Hypothalamus (tissue), 51 donors: ENCODE data around the gene MALAT1.
A peak's percentile ranks its signal among the peaks of the same experiment; 100 is the strongest.
"Not testable (repeated sequence)": the region's sequence is repeated elsewhere in the genome, so short reads cannot be mapped to it uniquely, and the experiment has no call there.

Experiments
- DNase-seq, 51 donors: peaks; one replicate each; lab custom pipeline; 2025; lab: John Stamatoyannopoulos, UW

Gene MALAT1

GRCh38 chr11:65498977-65499712 lies at the start of gene MALAT1:
TSS of gene MALAT1 (plus strand) at chr11:65499045.
- DNase-seq = peak in 50 of 51 donors; percentile 43 to 95 (median 87)

- not testable (repeated sequence) for DNase-seq
Observed at GRCh38 chr11:65451301-65451700, 47.5 kb upstream of the MALAT1 start.

GRCh38 chr11:65452259-65452658 lies 46.6 kb upstream of the MALAT1 start:
- DNase-seq = not testable (repeated sequence)

- no peak for DNase-seq
Observed at GRCh38 chr11:65452806-65453490, 45.9 kb upstream of the MALAT1 start.

GRCh38 chr11:65454311-65454695 lies 44.5 kb upstream of the MALAT1 start:
- DNase-seq = no peak

GRCh38 chr11:65454696-65455456 lies 44.0 kb upstream of the MALAT1 start:
- DNase-seq = peak in 47 of 51 donors; percentile 46 to 91 (median 79)

GRCh38 chr11:65456418-65456817 lies 42.4 kb upstream of the MALAT1 start:
- no peak for DNase-seq

- DNase-seq = no peak
Observed at GRCh38 chr11:65459552-65459951, 39.3 kb upstream of the MALAT1 start.

GRCh38 chr11:65465471-65465870 lies 33.4 kb upstream of the MALAT1 start:
- not testable (repeated sequence) for DNase-seq

GRCh38 chr11:65467306-65467705 lies 31.5 kb upstream of the MALAT1 start:
- not testable (repeated sequence) for DNase-seq

- DNase-seq = peak in 7 of 51 donors; percentile 14 to 45 (median 27)
Observed at GRCh38 chr11:65468874-65469333, 29.9 kb upstream of the MALAT1 start.

GRCh38 chr11:65470433-65471049 lies 28.3 kb upstream of the MALAT1 start:
- no peak for DNase-seq

GRCh38 chr11:65471447-65471891 lies 27.4 kb upstream of the MALAT1 start:
- peak in 30 of 51 donors; percentile 21 to 67 (median 54) for DNase-seq

GRCh38 chr11:65472588-65473277 lies 26.1 kb upstream of the MALAT1 start:
- not testable (repeated sequence) for DNase-seq

- DNase-seq = no peak
Observed at GRCh38 chr11:65473278-65473860, 25.5 kb upstream of the MALAT1 start.

GRCh38 chr11:65474864-65475263 lies 24.0 kb upstream of the MALAT1 start:
- no peak for DNase-seq

- DNase-seq = no peak
Observed at GRCh38 chr11:65476632-65477148, 22.2 kb upstream of the MALAT1 start.

GRCh38 chr11:65477149-65477965 lies 21.5 kb upstream of the MALAT1 start:
- DNase-seq = peak; percentile 75 to 98 (median 94)
